Activated CD4-positive, CD25-positive, alpha-beta regulatory T cell treated with anti-CD3 and anti-CD28 coated beads, Interleukin-2, amount 50 U/mL, for 72 hours (primary cell): ENCODE results near the gene SDS.

Source experiments
- DNase-seq: peaks from one replicate; pipeline ENCODE4 v3.0.0; 2021

Gene SDS

DNA sequence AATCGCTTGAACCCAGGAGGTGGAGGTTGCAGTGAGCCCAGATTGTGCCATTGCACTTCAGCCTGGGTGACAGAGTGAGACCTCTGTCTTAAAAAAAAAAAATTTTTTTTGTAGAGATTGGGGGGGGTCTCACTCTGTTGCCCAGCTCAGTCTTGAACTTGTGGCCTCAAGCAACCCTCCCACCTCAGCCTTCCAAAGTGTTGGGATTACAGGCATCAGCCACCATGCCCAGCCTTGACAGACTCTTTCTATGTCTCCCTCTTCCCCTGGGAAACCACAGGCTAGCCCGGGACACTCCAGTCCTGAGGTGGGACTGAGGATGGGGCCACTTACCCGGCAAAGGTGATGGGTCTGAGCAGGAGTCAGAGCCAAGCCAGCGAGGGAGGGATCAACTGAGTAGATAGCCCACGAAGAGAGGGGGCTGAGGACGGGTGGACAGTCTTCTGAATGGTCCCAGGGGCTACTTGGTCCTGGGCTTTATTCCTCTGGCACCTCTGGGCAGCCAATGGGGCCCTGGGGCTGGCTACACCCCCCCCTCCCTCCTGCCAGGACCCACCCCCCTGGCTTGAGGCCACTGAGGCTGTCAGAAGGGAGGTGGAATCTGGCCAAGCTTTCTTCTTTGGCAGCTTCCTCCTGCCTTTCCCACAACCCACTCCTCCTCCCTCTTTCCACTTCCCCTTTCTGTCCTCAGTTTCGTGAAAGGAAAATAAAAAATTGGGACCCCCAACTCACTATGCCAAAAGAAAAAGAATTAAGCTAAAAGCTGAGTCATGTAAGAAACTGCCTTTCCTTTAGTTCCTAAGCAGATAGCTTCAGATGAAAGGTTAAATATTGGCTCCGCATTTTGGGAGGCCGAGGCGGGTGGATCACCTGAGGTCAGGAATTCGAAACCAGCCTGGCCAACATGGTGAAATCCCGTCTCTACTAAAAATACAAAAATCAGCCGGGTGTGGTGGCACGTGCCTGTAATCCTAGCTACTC is at the start of gene SDS:
SDS (minus strand) TSS at position 453 of the 981 bp plus-strand sequence. CDS start 4,179 bp downstream, outside the sequence.
- DNase-seq, result no peak

DNA sequence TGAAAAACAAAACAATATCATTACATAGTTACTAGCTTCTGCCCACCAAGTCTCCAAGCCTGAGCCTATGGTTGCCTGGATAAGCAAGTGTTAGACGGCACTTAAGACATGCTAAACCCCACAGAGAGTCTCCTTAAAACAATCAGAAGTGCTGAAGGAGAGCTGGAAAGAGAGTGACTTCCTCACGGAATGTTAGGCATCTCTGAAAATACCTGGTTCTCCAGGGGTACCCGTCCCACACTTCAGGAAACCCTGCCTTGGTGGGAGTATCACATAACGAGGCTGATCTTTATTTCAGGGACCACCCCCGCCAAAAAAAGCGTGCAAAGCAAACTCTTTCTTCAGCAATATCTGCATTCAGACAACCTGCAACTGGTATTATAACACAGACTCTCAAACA is 49.6 kb upstream of the SDS start:
- no peak for DNase-seq

DNA sequence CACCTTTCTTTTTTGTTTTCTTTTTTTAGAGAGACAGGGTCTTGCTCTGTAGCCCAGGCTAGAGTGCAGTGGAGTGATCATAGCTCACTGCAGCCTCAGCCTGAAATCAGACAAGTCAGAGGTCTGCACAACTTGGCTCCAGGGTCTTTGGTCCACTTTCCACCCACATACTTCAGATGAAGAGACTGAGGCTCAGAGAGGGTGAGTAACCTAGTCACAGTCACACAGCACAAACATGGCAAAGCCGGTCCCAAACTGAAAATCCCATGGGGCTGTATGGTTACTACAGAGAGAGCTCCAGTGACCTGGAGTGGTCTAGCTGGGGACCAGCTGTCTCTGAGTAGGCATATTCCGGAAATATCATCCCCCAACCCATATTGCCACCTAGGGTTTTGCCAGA is 48.8 kb upstream of the SDS start:
- no peak for DNase-seq

DNA sequence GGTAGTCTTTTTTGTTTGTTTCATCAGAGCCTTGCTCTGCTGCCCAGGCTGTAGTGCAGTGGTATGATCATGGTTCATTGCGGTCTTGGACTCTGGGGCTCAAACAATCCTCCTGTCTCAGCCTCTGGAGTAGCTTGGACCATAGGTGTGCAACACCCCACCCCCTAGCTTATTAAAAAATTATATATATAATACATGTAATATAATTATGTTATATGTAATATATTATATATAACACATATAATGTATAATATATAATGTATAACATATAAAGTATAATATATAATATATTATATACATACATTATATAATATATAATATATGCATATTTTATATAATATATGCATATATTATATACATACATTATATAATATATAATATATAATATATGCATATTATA is 46.2 kb upstream of the SDS start:
- DNase-seq, result no peak

GRCh38 chr12:113449299-113449698 is 45.6 kb upstream of the SDS start:
- DNase-seq, result no peak

- DNase-seq, result no peak
Observed at GRCh38 chr12:113448873-113449272, 45.2 kb upstream of the SDS start.

DNA sequence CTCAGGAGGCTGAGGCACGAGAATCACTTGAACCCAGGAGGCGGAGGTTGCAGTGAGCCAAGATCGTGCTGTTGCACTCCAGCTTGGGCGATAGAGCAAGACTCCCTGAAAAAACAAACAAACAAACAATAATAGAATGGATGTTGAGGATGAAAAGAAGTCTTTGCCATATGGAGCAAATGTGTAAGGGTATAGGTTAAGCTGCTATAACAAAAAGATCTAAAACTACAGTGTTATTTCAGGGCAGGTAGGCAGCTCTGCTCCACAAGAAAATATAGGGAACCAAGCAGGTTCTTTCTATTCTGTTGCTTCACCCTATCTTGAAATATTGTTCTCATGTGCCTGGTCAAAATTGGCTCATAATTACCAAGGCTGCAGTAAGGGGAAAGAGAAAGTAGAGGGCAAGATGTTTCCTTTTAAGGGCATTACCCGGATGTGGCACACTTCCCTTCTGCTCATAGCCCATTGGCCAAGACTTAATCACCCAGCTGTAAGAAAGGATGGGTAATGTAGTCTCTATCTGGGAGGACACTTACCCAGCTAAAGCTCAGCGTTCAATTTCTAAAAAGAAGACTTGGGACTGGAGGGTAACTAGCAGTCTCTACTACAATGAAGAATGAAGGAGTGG is 42.0 kb upstream of the SDS start:
- DNase-seq, result no peak

DNA sequence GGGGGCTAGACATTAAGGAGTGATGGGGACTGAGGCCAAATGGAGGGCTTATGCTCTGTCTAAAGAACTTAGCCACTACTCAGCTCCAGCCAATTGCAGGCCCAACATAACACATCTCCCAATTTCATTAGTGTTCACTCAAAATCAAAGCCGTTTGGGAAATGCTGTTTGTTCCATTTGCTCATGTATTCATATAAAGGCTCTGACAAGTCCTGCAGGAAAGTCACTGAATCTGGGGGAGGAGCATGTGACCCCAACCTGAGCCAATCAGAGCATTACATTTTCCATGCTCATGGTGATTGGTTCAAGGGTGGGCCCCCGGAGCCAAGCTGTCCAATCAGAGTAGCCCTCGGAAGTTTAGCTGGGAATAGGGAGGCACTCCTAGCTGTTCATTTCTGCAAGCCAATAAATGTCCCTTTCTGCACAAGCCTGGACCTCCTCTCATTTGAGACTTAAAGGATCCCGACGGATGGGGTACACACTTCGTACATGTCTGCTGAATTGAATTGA is 39.4 kb upstream of the SDS start:
- no peak for DNase-seq

DNA sequence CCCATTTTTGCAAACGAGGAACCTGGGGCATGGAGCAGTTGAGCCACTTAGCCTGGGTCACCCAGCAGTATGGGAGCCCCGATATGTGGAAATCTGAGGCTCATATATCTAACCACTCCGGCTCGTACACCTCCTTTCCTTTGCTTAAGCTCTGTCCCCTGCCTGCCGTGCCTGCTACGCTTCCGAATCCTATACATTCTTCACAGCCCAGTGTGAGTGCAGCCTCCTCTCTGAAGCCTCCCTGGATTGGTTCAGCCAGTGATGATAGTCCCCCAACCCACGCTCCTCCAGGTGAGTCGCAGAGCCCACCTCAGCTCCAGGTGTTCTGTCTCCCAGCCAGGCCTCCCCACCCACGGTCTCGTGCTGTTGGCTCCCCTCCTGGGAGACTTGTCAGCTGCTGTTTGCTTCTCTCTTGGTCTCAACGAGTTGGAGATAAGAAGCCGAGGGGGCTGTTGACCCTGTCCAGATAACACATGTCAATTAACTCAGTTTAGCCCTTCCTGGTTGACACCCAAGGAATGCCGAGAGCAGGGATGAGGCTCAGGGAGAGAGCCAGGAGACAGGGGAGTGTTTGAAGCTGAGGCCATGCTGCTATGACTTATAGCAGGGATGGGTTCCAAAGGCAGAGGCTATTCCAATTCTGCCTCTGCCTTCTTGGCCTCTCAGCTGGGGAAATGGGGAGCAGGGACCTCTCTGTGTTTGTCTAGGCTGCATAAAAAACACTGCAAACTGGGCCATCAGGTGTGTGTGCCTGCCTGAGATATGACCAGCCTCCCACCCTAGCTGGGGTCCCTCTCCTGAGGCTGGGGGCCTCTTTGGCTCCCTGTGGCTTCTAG is 37.5 kb upstream of the SDS start:
- no peak for DNase-seq

- DNase-seq, result no peak
Observed at GRCh38 chr12:113440336-113440735, 36.6 kb upstream of the SDS start.

DNA sequence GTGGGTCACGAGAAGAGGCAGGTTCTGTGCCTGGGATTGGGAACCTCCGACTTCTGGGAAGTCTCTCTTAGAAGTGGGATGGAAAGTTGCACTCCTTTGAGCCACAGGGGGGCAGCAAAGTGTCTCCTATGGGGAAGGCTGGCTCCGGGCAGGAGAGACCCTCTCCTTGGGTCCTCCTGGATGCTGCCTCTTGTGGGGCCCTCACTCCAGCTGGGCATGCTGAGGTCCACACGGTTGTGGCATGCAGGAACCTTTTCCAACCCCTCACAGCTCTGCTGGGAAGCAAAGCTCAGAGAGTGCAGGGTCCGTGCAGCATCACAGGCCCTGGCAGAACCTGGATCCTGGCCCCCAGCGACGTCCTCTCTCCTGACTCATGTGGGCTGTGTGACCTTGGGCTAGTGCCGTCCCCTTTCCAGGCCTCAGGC is 35.9 kb upstream of the SDS start:
- DNase-seq, result no peak

DNA sequence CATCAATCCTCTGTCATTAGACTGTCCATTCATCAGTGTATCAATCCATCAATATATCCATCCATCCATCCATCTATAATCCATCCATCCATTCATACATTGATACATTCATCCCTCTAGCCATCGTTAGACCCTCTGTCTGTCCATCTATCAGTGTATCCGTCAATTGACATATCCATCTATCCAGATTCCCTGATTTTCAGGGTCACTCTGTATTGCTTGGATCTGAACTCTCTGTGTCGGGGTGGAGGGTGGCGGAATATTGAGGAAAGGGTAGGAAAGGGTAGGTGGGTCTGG is 35.6 kb upstream of the SDS start:
- DNase-seq, result no peak

DNA sequence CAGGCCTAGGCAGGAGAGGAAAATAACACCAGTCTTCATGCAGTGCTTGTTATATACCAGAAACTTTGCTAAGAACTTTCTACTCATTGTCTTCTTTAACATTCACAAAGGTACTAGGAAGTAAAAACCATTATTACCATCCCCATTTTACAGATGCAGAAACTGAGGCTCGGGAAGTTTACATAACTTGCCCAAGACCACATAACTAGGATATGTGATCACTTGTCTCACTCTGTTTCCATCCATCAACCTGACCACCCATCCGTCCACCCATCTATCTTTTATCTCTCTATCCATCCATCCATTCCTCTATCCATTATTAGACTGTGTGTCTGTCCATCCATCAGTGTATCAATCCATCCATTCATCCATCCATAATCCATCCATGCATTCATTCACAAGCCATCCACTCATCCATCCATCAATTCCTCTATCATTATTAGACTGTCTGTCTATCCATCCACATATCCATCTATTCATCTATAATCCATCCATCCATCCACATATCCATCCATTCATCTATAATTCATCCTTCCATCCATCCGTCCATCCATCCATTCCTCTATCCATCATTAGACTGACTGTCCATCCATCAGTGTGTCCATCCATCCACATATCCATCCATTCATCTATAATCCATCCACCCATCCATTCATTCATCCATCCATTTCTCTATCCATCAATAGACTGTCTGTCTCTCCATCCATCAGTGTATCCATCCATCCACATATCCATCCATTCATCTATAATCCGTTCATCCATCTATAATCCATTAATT is 35.0 kb upstream of the SDS start:
- DNase-seq, result no peak

GRCh38 chr12:113437729-113438100 is 34.0 kb upstream of the SDS start:
- no peak for DNase-seq

DNA sequence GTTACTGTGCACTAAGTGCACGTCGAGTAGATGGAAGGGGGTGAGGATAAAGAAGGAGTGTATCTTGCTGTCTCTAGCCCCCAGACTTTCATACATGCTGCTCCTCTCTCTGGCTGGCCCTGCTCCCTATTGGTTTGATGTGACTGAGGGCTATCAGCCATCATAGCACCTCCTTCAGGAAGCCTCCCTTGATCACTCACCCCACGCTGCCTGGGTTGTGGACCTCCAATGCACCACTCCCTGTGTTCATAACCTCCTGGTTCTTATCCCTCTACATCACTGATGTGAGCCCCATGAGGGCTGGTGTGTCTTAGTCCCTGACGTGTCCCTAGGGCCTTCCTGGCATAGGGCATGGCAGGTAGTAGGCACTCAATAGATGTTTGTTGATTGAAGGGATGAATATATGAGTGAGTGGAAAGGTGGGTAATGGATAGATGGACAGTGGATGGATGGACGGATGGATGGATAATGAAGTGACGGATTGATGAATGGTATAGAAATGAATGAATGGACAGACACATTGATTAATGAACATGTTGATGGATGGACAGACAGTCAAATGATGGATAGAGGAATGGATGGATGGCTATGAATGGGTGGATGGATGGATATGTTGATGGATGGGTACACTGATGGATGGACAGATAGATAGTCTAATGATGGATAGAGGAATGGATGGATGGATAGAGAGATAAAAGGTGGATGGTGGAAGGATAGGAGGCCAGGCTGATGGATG is 33.5 kb upstream of the SDS start:
- no peak for DNase-seq

DNA sequence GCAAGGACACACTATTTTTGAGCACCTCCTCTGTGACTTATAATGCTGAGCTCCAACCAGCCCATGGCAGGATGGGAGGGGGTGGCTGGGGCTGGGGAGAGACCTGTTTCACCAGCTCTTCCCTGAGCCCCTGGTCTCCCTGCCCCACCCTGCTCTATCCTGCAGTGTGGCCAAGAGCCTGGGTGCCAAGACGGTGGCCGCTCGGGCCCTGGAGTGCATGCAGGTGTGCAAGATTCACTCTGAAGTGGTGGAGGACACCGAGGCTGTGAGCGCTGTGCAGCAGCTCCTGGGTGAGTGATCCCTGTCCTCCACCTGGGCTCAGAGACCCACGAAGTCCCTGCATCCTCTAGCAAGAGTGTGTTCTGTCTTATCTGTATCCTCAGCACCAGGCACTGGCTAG is 32.9 kb upstream of the SDS start:
- DNase-seq, result no peak

GRCh38 chr12:113435367-113435766 is 31.7 kb upstream of the SDS start:
- DNase-seq, result no peak

- DNase-seq, result no peak
Observed at GRCh38 chr12:113432986-113433385, 29.3 kb upstream of the SDS start.

GRCh38 chr12:113428482-113428881 is 24.8 kb upstream of the SDS start:
- DNase-seq, result no peak

DNA sequence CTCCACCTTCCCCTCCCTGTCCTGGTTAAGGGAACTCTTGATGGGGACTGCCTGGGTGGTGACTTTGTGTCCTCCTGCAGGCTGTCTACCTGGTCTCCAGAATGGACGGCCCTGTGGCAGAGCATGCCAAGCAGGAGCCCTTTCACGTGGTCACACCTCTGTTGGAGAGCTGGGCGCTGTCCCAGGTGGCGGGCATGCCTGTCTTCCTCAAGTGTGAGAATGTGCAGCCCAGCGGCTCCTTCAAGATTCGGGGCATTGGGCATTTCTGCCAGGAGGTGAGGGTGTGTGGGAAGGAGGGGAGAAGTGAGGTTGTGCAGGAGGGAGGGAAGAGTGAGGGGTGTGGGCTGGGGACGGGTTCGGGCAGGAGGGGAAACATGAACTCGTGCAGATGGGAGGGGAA is 24.2 kb upstream of the SDS start:
- DNase-seq, result no peak

DNA sequence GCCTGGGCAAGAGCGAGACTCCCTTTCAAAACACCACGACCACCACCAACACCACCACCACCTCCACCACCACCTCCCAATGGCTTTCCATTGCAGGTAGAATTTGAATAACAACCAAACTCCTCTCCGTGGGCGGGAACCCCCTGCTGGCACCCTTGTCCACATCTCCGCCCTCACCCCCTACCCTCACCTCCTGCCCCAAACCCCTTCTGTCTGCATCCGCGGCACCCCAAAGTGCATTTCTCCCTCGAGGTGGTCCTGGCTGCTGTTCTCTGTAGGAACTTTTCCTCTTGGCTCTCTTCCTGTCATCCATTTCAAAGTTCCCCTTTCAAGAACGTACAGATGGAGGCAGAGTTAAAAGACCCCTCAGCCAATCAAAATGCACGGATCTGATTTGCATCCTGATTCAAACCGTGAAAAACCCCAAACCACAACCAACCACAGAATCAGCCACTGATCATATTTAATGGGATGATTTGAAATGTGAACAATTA is 22.3 kb upstream of the SDS start:
- no peak for DNase-seq
